ENCODE results near the gene SLC25A47. TPM values are rescaled to one million over a fixed set of nuclear protein-coding genes. Genes with fewer than 3 reads are reported as not detected.

SLC25A47 gene
- total RNA-seq, 2 donors from 2014 or later: not detected

DNA sequence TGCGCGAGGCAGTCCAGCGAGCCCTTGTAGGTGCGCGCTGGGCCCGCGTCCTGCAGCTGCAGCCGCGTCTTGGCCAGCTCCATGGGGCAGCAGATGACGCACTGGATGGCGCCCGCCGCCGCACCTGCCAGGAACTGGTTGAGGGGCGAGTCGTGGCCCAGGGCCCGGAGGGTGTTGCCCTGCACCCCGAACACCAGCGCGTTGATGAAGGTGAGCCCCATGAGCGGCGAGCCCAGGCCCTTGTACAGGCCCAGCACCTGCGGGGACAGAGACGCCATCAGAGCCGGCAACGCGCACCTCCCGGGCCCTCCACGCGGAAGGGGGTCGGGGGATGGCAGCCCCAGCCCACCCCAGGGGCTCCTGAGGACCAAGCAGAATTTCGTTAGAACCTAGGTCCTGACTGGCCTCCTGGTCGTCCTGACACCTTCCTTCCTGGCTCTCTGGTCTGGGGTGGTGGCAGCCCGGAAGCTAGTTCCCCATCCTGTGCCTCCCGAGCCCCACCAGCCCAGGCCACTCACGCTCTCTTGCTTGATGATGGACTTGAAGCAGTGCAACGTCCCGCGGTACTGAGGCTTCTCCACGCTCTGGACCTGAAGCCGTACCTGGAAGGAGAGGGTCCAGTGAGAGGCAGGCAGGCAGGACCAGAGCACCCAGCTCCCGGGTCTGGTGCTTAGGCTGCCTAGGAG is 30.2 kb upstream of the SLC25A47 start:
- Histone ChIP-seq H3K27ac (peak overlapping the region in 1 of 2 donors; percentile 54), H3K36me3 (peaks cover 11% of the 10 kb centered on the region), H3K27me3 (no peaks in the 10 kb centered on the region), H3K4me3 (no peak overlapping the region), H3K4me1 (peaks cover 3 to 50% of the 10 kb centered on the region in 2 donors), H3K9me3 (no peaks in the 10 kb centered on the region)
- no peak for DNase-seq (ENCODE audit: low spot score)
- TF ChIP-seq, protein P1, sequence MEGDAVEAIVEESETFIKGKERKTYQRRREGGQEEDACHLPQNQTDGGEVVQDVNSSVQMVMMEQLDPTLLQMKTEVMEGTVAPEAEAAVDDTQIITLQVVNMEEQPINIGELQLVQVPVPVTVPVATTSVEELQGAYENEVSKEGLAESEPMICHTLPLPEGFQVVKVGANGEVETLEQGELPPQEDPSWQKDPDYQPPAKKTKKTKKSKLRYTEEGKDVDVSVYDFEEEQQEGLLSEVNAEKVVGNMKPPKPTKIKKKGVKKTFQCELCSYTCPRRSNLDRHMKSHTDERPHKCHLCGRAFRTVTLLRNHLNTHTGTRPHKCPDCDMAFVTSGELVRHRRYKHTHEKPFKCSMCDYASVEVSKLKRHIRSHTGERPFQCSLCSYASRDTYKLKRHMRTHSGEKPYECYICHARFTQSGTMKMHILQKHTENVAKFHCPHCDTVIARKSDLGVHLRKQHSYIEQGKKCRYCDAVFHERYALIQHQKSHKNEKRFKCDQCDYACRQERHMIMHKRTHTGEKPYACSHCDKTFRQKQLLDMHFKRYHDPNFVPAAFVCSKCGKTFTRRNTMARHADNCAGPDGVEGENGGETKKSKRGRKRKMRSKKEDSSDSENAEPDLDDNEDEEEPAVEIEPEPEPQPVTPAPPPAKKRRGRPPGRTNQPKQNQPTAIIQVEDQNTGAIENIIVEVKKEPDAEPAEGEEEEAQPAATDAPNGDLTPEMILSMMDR (IDR thresholded peaks at IDR 0.05): no peak

DNA sequence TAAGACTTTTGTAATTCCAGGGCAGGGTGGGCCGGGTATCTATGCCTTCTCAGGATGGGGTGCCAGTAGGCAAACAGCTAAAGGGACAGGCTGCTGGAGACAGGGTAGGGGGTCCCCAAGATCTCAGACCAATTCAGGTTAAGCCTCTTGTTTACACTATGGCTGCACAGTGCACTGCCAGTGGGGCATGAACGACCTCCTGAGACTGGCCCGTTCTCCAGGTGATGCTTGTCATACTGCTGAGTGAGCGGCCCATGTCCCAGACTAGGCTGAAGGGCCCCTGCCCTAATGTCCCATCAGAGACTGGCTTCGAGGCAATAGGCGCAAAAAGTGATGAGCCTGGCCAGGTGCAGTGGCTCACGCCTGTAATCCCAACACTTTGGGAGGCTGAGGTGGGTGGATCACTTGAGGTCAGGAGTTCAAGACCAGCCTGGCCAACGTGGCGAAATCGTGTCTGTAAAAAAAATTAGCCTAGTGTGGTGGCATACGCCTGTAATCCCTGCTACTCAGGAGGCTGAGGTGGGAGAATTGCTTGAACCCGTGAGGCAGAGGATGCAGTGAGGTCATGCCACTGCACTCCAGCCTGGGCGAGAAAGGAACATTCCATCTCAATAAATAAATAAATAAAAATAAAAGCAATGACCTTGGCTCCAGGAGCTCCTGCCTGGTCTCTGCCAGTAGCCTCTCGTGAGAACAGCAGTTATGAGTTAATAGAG is 29.5 kb upstream of the SLC25A47 start:
- H3K27me3 ChIP-seq: no peaks in the 10 kb centered on the region
- H3K4me1 ChIP-seq: peaks cover 4 to 57% of the 10 kb centered on the region in 2 donors
- H3K27ac ChIP-seq: peak overlapping the region; percentile 54 to 58
- TF ChIP-seq, protein P1 (IDR thresholded peaks at IDR 0.05): no peak
- H3K9me3 ChIP-seq: no peaks in the 10 kb centered on the region
- H3K4me3 ChIP-seq: no peak overlapping the region
- DNase-seq (ENCODE audit: low spot score): no peak
- H3K36me3 ChIP-seq: peaks cover 11% of the 10 kb centered on the region

DNA sequence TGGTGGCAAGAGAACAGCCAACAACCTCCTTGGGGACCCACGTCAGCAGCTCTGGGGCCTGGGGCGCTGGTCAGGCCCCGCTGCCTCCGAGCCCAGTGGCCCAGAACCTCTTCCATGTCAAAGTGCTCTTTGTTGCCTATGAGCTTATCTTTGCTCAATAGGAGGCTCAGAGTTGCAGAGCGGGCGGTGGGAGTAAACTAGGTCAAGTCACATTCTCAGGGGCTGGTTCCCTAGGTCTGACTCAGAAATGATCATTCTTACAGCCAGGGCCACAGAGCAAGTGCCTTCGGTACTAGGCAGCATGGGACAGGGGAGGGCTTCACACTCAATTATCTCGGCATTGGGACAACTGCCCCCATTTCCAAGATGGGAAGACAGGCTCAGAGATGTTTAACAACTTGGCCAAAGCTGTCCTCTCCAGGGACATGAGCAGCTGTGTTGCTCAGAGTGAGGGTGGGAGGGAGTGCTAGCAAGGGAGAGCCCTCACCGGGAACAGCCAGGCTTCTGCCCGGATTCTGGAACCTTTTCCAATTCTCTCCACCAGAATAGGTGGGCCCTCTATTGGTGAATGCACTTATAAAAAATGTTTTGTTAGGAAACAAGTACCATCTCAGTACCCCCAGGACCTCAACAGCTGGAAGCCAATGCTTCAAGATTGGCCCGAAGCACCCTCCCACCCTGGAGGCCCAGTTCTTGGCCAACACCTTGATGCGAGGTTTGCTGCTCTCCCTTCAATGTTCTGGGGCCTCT is 28.8 kb upstream of the SLC25A47 start:
- TF ChIP-seq, protein P1 (IDR thresholded peaks at IDR 0.05): no peak
- Histone ChIP-seq H3K27ac (peak overlapping the region; percentile 54 to 58), H3K4me3 (no peak overlapping the region), H3K9me3 (no peaks in the 10 kb centered on the region), H3K36me3 (peaks cover 11% of the 10 kb centered on the region), H3K4me1 (peaks cover 4 to 52% of the 10 kb centered on the region in 2 donors), H3K27me3 (no peaks in the 10 kb centered on the region)
- DNase-seq (ENCODE audit: low spot score): peak; percentile 75

DNA sequence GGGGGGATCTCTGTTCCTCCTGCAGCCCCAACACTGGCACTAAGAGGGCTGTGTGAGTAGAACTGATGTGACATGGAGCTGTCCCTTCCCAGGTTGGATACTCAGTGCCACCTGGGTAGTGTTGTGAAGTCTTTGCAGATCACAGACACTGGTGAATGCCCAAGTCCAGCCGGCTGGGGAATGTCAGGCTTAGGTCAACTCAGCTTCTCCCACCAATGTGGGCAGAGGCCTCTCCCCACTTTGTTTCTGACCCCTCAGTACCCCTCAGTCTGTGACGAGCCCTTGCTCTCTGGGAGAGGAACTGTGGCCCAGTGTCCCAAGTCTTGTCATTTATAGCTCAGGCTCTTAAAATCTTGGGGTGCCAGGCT is 28.2 kb upstream of the SLC25A47 start:
- H3K36me3 ChIP-seq: peaks cover 11% of the 10 kb centered on the region
- no peaks in the 10 kb centered on the region for H3K27me3 ChIP-seq
- DNase-seq (ENCODE audit: low spot score): no peak
- H3K9me3 ChIP-seq: no peaks in the 10 kb centered on the region
- peak overlapping the region; percentile 54 to 58 for H3K27ac ChIP-seq
- TF ChIP-seq, protein P1 (IDR thresholded peaks at IDR 0.05): no peak
- no peak overlapping the region for H3K4me3 ChIP-seq
- peaks cover 4 to 52% of the 10 kb centered on the region in 2 donors for H3K4me1 ChIP-seq

DNA sequence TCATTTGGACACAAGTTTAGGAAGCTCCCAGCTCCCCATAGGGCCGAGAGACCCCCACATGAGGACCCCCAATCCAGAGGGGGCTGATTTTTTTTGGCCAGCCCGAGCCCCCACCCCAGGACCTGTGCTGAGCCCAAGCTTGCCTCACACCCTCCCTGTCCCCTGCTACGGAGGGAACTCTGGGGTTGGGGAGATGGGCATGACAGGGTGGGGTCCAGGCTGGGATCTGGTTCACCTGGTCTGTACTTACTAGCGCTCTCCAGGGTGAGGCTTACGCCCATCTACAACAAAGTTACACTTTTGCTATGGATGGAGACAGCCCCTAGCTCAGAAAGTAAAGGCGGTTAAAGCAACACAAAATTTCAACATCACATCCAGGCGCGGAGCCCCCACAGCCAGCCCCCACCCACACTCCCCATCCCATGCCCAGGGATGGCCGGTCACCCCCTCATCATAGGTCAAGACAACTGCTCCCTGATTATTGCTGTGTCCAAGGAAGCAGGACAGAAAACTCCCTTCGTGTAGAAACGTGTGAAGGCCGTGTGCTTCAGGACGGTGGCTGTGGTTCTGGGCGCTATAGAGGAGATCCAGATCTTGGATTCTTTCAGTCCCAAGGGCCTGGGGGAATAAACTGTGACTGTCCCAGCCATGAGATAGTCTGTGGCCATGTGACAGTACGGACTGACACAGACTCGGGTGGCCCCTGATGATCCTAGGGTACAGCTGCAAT is 27.6 kb upstream of the SLC25A47 start:
- DNase-seq (ENCODE audit: low spot score): no peak
- Histone ChIP-seq H3K4me1 (peaks cover 4 to 50% of the 10 kb centered on the region in 2 donors), H3K27ac (peak overlapping the region; percentile 54 to 58), H3K27me3 (no peaks in the 10 kb centered on the region), H3K4me3 (no peak overlapping the region), H3K9me3 (no peaks in the 10 kb centered on the region), H3K36me3 (peaks cover 11% of the 10 kb centered on the region)
- TF ChIP-seq, protein P1 (IDR thresholded peaks at IDR 0.05): no peak

Measured in right atrium auricular region (tissue), 2 donors.